Cardiac septum (tissue), 1 donor: Measurements from ENCODE around the gene CLASP2. TPM values are rescaled to one million over a fixed set of nuclear protein-coding genes. Genes with fewer than 3 reads are reported as not detected.

Source experiments
- DNase-seq: peaks from one replicate; pipeline ENCODE4 v3.0.0-alpha.2; 2020; ENCODE audit warnings: low spot score
- intact Hi-C: fragments of 100-400 bp; cut with DNase I; formaldehyde crosslinking; loops from one replicate; pipeline ENCODE4 v1.14.0; 2022
- total RNA-seq: library from RNA; stranded (reverse); fragmentation: NEBNext Ultra II Directional; extraction: Animal tissue kit (Norgen Biotek cat#: 25700); gene quantifications from one replicate; pipeline ENCODE4 v1.2.1, GENCODE V29; 2021
- donor health status: DM: no; HTN: no; CAD: no.

CLASP2 gene
- total RNA-seq, 1 donor from 2014 or later: 70.1 TPM

DNA sequence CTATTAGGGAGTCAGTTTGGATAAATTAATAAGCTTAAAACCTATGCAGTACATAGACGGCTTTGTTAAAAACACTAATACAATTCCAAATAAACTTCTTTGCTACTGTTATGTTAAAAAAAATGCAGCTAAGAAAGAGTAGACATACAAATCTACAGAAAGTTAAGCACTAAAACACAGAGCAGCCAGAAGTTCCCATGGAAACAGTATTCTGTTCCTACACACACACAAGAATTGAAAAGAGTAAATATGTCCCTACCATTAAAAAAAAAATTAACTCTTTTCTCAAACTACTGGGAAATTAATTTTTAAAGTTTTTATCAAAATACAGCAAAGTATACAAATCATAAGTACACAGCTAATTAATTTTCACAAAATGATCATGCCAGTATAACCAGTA is 71.6 kb downstream of the CLASP2 start:
- no peak for DNase-seq
- intact Hi-C loops: no loop called here

DNA sequence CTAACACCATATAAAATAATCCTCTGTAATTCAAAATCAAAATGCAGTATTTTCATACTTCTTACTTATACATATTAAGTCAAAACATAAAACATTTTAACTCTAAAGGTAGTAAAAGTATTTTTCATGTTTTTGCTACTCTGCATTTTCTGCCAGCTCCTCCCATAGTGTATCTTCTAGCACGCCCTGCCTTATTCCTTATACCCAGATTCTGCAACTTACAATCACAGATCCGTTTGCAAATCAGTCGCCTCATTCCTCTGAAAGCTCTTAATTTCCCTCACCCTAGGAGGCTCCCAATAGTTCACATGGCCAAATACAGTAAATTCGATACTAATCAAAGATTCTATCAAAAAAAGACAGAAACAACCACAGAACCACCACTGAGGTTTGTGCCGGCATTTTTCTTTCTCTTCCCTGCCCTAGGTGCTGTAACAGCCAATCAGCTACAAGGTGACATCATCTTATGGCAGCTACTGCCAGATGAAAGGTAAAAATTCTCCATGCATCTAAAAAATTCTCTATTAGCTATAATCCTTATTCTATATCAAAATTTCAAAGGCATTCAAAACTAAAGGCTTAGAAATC is 72.9 kb downstream of the CLASP2 start:
- intact Hi-C loops: no loop called here
- no peak for DNase-seq

DNA sequence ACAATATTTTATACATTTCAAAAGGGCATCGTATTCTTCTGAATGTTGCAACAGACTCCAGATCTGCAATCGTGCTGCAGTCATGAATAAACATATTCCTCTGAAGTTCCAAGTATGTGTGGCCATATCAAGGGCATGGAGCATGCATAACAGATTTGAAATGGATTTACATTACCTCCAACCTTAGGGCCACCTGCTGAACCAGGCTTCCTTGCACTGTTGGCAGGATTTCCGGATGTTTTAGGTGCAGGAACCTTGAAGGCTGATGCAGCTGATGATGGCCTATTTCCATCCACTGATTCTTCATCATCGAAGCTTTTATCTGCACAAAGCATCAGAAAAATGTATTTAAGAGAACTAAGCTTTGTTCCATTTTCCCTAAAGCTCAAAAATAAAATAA is 73.5 kb downstream of the CLASP2 start:
- no peak for DNase-seq
- intact Hi-C loops: no loop called here

DNA sequence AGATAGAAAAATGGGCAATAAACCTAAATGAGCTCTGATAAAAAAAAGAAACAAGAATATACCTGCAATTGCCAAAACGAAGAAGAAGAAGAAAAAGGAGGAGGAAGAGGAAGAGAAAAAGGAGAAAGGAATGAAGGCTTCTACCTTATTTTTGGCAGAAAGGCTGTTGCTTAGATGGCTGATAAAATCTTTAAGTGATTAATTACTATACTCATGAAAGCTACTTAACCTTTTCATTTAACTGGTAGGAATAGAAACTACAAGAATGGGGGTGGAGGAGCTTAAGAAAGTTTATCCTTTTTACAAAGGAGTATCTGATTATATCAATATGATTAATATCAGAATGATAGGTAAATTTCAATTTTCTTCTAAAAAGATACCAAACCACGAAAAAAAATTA is 75.2 kb downstream of the CLASP2 start:
- DNase-seq: no peak
- intact Hi-C loops: no loop called here

DNA sequence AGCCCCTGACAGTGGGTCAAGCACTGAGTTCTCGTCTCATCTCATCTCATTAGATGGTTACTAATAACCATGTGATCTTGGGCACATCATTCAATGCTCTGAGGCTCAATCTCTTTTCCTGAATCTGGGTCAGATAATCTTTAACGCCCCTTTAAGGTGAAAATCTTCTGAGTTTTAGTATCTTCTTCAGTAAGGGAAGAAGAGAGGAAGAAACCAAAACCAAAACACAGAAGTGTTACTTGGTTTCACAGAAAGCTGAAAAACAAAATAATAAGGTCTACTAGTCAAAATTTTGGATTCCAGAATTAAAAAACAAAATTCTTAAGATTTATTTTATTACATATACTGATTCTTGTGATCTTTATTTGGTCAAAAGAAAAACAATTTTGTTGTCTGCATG is 78.2 kb downstream of the CLASP2 start:
- intact Hi-C loops: no loop called here
- DNase-seq: no peak

DNA sequence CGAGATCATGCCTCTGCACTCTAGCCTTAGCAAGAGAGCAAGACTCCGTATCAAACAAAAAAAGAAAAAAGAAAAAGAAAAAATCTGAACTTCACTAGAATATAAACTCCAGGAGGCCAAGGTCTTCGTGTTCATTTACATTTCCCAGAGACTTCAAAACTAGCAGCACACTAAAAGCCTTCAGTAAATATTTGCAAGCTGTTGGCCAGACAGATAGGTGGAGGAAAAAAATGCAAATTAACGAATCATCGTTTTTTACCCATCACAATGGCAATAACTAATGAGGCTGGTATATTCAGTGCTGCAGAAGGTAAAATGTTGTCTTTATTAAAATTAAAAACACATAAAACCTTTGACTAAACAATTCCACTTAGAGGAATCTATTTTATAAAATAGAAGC is 80.6 kb downstream of the CLASP2 start:
- DNase-seq: no peak
- intact Hi-C loops: loop anchor here (2.0 kb wide), 2 partner anchors 79 to 149 kb away; no protein-coding TSS in a partner anchor

DNA sequence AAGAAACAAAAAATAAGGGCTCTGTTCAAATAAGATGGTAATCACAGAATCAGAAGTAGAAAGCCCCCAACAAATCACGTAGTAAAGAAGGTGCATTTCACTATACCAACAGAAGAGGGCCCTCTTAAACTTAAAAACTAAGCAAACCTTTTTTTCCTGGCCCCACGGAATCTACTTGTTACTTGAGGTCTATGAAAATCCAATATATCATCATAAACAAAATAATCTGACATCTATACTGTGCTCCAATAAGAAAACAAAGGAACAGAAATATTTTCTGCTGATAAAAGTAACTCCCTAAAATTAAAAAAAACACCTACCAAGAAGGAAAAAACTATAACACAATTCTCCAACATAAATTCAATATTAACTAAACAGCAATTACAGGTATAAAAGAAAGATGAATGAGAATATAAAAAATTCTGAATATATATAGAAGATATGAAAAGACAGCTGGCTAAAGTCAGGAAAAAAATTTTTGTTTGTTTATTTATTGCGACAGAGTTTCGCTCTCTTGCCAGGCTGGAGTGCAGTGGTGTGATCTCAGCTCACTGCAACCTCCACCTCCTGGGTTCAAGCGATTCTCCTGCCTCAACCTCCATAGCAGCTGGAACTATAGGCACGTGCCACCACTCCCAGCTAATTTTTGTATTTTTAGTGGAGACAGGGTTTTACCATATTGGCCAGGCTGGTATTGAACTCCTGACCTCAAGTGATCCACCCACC is 81.8 kb downstream of the CLASP2 start:
- no peak for DNase-seq
- intact Hi-C loops: loop anchor here (2.0 kb wide), 2 partner anchors 81 to 151 kb away; no protein-coding TSS in a partner anchor

DNA sequence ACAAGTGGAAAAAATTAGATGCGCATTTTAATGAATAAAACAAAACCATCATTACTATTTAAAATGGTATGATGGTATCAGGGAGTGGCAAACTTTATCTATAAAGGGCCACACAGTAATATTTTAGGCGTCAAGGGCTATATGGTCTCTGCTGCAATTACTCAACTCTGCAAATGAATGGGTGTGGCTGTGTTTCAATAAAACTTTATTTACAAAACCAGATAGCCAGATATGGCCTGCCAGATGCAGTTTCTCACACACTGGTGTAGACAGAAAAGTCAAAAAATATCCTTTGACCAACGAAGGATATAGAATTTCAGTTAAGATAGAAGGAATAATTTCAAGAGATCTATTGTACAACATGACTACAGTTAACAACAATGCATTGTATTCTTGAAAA is 83.8 kb downstream of the CLASP2 start:
- no peak for DNase-seq
- intact Hi-C loops: no loop called here

DNA sequence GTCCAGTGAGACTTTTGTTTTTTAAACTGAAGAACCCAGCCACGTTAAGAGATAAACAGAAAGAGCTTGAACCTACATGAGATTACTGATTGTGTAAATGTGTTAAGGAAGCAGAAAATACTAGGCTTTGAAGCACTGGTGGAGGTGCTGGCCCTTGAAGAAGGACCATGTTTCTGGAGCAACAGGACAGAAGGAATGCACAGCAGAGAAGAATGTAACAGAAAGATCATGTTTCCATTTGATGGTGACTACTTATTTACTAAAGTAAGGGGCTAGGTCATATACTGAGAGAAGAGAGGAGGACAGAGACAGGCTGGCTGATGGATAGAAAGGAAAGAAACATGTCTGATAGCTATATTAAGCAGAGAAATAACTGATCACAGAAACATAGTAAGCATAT is 88.8 kb downstream of the CLASP2 start:
- no peak for DNase-seq
- intact Hi-C loops: no loop called here

DNA sequence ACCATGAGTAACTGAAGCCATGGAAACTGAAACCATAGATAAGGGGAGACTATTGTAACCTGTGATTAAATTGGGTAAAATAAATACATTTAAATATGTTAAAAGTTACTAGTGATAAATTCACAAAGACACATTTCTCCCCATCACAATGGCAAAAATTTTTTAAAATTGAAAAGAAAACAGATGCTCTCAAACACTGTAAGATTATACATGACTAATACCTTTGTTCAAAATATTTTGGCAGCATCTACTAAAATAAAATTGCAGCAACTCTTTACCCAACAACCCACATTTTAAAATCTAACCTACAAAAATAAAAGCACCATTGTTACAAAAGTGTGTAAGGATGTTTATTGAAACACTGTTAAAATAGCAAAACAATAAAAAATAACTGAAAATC is 93.3 kb downstream of the CLASP2 start:
- no peak for DNase-seq
- intact Hi-C loops: no loop called here

DNA sequence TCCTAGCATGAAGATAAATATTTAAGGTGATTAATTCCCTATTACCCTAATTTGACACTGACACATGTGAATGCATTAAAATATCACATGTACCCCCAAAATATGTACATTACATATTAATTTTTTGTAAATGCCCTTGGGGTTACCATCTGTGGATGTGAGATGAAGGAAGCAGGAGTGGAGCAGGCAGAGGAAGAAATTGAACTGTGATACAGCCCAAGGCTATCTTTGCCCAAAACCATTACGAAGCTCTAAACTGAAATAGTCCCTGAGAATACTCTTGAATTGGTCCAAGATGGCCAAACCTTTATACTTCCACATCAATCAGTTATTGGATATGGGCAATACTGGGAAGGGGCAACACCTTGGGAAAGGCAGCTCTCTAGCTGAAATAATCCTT is 105.0 kb downstream of the CLASP2 start:
- intact Hi-C loops: no loop called here

DNA sequence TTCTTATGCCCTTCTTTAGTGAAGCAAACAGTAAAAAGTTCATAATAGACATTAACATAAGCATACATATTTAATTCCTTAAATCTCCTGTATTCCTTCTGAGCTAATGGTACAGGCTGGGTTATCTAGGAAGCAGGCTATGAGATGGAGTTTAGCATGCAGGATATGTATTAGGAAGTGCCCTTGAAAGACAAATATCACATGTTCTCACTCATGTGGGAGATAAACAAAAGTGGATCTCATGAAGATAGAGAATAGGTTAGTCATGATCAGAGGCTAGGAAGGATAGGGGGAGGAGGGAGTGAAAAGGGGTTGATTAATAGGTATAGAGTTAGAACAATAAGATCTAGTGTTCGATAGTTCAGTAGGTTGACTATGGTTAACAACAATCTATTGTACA is 105.4 kb downstream of the CLASP2 start:
- no peak for DNase-seq
- intact Hi-C loops: no loop called here

More for the DNA sequence above, 105.0 kb downstream of the CLASP2 start:
- DNase-seq: no peak

DNA sequence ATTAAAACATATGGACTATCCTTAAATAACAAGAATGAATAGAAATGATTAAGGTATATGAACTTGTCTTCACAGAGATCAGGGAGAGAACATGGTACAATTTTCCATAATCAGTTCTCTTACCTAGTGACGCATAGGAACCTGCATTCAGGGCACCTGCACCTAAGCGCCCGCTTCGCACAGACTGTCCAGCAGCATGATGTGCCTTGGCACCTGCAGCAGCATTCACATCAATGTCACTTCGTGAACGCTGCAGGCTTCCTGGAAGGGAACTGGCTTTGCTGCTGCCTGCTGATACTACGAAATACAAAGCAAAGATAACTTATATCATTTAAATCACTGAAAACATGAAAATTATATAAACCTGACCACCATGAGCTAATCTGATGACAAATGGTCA is 115.2 kb downstream of the CLASP2 start:
- no peak for DNase-seq
- intact Hi-C loops: no loop called here

DNA sequence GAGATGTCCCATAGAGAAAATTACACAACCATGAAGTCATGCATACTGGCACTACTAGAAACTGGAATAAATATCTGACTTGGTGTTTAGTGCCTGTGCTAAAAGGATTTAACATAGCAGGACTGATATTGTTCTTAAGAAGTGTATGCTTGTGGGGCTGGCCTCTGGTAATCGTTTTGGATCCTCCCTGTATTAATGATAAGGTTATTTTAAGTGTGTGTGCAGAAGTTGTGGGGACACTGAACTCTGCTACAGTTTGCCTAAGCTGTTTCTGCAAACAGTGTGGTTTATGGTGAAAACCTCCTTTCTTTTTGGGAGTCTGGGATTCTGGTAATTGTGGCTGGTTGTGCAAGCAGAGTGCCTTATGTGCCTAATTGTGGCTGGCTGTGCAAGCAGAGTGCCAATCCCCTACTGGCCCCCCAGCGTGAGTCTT is 120.8 kb downstream of the CLASP2 start:
- intact Hi-C loops: no loop called here
- DNase-seq: no peak

DNA sequence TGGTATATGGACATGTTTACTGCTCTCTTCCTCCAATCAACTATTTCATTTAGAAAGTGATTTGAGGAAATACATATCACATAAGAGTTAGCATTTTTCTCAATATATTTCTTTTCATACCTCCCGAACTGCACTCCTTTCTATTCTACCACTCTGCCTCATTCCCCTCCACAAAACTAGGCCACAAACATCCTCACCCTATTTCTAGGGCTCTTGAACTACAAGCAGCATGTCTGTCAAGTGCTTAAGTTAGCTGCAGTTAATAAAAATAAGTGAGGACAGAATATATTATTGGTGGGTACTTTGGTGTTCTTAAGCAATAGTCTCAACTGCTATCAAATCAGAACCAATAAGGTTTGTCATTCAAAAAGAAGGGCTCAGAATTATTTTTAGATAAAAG is 125.1 kb downstream of the CLASP2 start:
- intact Hi-C loops: no loop called here
- no peak for DNase-seq

DNA sequence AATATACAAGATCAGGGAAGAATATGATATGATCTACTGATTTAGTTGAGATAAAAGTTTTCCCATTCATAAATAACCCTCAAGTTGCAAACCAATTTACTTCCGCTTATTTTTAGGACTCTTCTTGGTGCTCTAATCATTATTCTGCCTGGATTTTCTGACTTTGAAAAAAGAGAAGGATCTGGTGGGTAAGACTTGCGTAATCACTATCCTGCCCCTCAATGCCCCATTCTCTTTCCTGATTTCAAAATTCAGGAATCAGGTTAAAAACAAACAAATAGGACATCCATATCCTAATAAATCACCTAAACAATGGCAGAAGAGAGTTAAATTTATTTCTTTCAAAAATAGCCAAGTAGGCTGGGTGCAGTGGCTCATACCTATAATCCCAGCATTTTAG is 127.5 kb downstream of the CLASP2 start:
- no peak for DNase-seq
- intact Hi-C loops: no loop called here

DNA sequence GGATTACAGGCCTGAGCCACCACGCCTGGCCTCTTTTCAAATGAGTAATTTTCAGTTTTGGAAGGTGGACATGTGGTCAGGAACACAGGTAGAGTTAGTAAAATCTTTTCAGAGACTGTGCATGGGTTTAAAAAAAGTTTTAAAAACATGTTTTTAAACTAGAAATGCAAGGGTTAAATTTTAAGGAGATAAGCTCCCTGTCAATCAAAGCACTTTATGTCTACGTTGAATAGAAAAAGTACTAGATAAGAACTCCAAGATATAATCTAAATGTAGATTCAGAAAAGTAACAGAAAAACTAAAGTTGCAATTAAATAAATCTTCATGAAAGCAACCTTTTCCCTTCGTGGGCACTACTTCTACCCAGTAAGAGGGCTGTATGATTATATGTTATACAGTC is 131.7 kb downstream of the CLASP2 start:
- DNase-seq: no peak
- intact Hi-C loops: no loop called here

DNA sequence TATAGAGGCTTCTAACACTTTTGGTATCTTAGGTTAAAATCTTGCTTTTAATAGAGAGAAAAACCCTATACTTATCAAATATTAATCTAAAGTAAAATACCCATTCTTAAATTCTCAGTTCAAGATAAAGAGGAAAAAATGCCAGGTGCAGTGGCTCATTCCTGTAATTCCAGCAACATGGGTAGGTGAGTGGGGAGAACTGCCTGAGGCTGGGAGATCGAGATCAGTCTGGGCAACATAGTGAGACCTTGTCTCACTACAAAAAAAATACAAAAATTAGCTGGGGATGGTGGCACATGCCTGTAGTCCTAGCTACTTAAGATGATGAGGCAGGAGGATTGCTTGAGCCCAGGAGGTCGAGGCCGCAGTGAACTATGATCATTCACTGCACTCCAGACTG is 135.8 kb downstream of the CLASP2 start:
- DNase-seq: no peak
- intact Hi-C loops: no loop called here

DNA sequence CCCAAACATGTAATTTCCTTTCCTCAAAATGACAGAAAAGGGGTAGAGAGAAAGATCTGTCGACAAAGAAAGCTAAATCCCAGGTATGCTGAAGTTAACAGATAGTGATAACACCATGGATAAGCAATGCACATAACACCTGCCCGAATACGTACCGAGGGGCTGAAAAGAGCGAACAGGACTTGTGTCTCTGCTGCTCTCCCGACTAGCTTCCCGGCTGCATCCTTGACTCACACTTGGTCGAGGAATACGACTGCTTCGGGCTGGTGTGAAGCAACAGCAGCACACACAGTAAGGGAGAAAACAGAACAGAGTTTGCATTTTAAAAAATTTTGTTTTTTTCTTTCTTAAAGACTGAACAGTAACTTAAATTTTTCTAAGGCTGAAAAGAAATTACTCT is 136.4 kb downstream of the CLASP2 start:
- no peak for DNase-seq

DNA sequence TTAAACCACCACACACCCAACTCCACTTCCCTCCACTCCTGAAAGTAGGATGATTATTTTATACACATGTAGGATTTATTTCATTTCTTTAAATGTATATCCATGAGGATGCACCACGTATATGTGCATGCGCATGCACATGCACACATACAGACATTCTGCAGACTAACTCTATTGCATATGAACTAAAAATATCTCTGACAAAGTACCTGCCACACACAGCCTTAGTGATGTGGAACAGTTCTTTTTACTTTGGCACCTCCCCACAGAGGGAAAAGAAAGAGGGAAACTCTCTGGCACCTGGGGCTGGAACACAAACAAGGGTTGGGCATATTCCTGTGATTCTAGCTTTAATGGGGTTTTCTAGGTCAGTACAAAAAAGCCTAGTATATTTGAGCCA is 138.2 kb downstream of the CLASP2 start:
- intact Hi-C loops: no loop called here
- DNase-seq: no peak

More for the DNA sequence above, 136.4 kb downstream of the CLASP2 start:
- intact Hi-C loops: no loop called here

DNA sequence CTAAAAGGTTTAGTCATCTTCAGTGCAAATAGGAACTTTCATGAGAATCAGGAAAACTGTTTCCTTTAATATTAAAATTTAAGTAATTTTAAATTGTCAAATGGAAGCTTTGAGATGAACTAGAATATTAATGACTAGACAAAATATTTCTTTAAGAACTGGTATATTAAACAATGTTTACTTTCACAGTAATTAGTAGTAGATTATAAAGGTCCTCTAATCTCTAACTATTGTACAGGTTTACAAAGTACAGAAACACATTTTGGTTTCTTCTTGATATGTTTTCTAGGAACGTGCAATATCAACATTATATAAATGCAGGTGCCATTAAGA is 138.9 kb downstream of the CLASP2 start:
- intact Hi-C loops: no loop called here
- no peak for DNase-seq
